Cerebellar cortex (tissue), 1 donor: Measurements from ENCODE around the gene TAPBP.
"Not testable (repeated sequence)": the region's sequence is repeated elsewhere in the genome, so short reads cannot be mapped to it uniquely, and the experiment has no call there.

Experiments
- DNase-seq: peaks from one replicate; pipeline ENCODE4 v3.0.0-alpha.2; 2015; ENCODE audit warnings: low spot score

TAPBP gene

GRCh38 chr6:33296797-33297405, 17.0 kb downstream of the TAPBP start:
- no peak for DNase-seq

- DNase-seq = no peak
Observed at GRCh38 chr6:33295621-33296369, 18.1 kb downstream of the TAPBP start.

- DNase-seq = no peak
Observed at GRCh38 chr6:33294086-33294823, 19.6 kb downstream of the TAPBP start.

- no peak for DNase-seq
Observed at GRCh38 chr6:33292996-33293682, 20.7 kb downstream of the TAPBP start.

- DNase-seq = no peak
Observed at GRCh38 chr6:33290459-33290858, 23.4 kb downstream of the TAPBP start.

GRCh38 chr6:33289784-33290315, 24.0 kb downstream of the TAPBP start:
- no peak for DNase-seq

- DNase-seq = peak; percentile 98
Observed at GRCh38 chr6:33288921-33289783, 24.7 kb downstream of the TAPBP start, which contains the start of the genes PFDN6 and WDR46. Gene PFDN6 (plus strand): TSS chr6:33289601. CDS start chr6:33289857, 256 bp downstream. Gene WDR46 (minus strand): TSS chr6:33289239. CDS start chr6:33289170, 69 bp downstream.

- DNase-seq = no peak
Observed at GRCh38 chr6:33288141-33288920, 25.5 kb downstream of the TAPBP start.

- DNase-seq = no peak
Observed at GRCh38 chr6:33286946-33287914, 26.6 kb downstream of the TAPBP start.

GRCh38 chr6:33285214-33285613, 28.7 kb downstream of the TAPBP start:
- DNase-seq = not testable (repeated sequence)

GRCh38 chr6:33280539-33280938, 33.3 kb downstream of the TAPBP start:
- no peak for DNase-seq

- peak; percentile 81 for DNase-seq
Observed at GRCh38 chr6:33279971-33280511, 33.8 kb downstream of the TAPBP start.

- DNase-seq = peak; percentile 83
Observed at GRCh38 chr6:33279257-33279695, 34.6 kb downstream of the TAPBP start.

GRCh38 chr6:33278810-33279209, 35.1 kb downstream of the TAPBP start:
- no peak for DNase-seq

- DNase-seq = peak; percentile 57
Observed at GRCh38 chr6:33278392-33278741, 35.5 kb downstream of the TAPBP start.

GRCh38 chr6:33277663-33278391, 36.1 kb downstream of the TAPBP start:
- peak; percentile 34 for DNase-seq

GRCh38 chr6:33276864-33277662, 36.8 kb downstream of the TAPBP start, which contains the start of gene B3GALT4:
Gene B3GALT4 (plus strand): TSS chr6:33277123. CDS start chr6:33277420, 297 bp downstream.
- DNase-seq = peak; percentile 87
